ENCODE results near the gene CCDC194.

The CCDC194 gene

GRCh38 chr19:17394891-17395415 lies 957 bp upstream of the CCDC194 start (continued):
- TF ChIP-seq ZBTB10 (tag by site-specific recombination; IDR thresholded peaks at IDR 0.05) = peak; percentile 77
- no peak for TF ChIP-seq ZNF133 (tag by site-specific recombination; IDR thresholded peaks at IDR 0.05)
- 0 out of 2 replicates have a peak, but pooled peaks have one; percentile 20 for TF ChIP-seq ZNF561 (tag by site-specific recombination; IDR thresholded peaks at IDR 0.05; ENCODE audit: borderline replicate concordance)
- no peak for TF ChIP-seq ZNF660 (tag by site-specific recombination; IDR thresholded peaks at IDR 0.05)
- TF ChIP-seq GLIS2 (tag by site-specific recombination; IDR thresholded peaks at IDR 0.05) = no peak
- TF ChIP-seq ZNF610 (tag by site-specific recombination; IDR thresholded peaks at IDR 0.05; ENCODE audit: borderline replicate concordance) = peak; percentile 22; the same call in 1 of the 2 replicates
- peak; percentile 95 for TF ChIP-seq ZNF398 (tag by site-specific recombination; IDR thresholded peaks at IDR 0.05)
- TF ChIP-seq ZSCAN30 (tag by site-specific recombination; IDR thresholded peaks at IDR 0.05) = peak; percentile 83; the same call in 1 of the 2 replicates
- peak; percentile 92 for TF ChIP-seq ZFHX2 (tag by site-specific recombination; conservative IDR thresholded peaks at IDR 0.05)
- TF ChIP-seq ZNF148 (tag by site-specific recombination; IDR thresholded peaks at IDR 0.05; ENCODE audit: borderline replicate concordance) = no peak
- no peak for TF ChIP-seq KLF10 (tag by site-specific recombination; IDR thresholded peaks at IDR 0.05)
- peak; percentile 87 for TF ChIP-seq ZNF513 (tag by site-specific recombination; IDR thresholded peaks at IDR 0.05)
- TF ChIP-seq OSR2 (tag by site-specific recombination; IDR thresholded peaks at IDR 0.05) = 0 out of 2 replicates have a peak, but pooled peaks have one; percentile 10
- peak; percentile 40; the same call in 1 of the 2 replicates for TF ChIP-seq ZSCAN23 (tag by site-specific recombination; IDR thresholded peaks at IDR 0.05)
- TF ChIP-seq ZNF114 (tag by site-specific recombination; IDR thresholded peaks at IDR 0.05) = no peak
- TF ChIP-seq ZNF280D (tag by site-specific recombination; IDR thresholded peaks at IDR 0.05) = peak; percentile 73; the same call in 1 of the 2 replicates
- peak; percentile 74 for TF ChIP-seq ZXDB (tag by site-specific recombination; IDR thresholded peaks at IDR 0.05)
- 0 out of 2 replicates have a peak, but pooled peaks have one; percentile 11 for TF ChIP-seq SCRT1 (tag by site-specific recombination; IDR thresholded peaks at IDR 0.05; ENCODE audit: borderline replicate concordance)
- 0 out of 2 replicates have a peak, but pooled peaks have one; percentile 70 for TF ChIP-seq ZEB2 (tag by site-specific recombination; IDR thresholded peaks at IDR 0.05)
- TF ChIP-seq ZBTB11 (tag by site-specific recombination; conservative IDR thresholded peaks at IDR 0.05; ENCODE audit: low read depth) = peak; percentile 71
- peak; percentile 45; the same call in 1 of the 2 replicates for TF ChIP-seq ZNF18 (tag by site-specific recombination; IDR thresholded peaks at IDR 0.05)
- TF ChIP-seq ZNF473 (tag by site-specific recombination; IDR thresholded peaks at IDR 0.05) = no peak
